ENCODE measurements around the gene NUTM2A.
"Not testable (repeated sequence)": the region's sequence is repeated elsewhere in the genome, so short reads cannot be mapped to it uniquely, and the experiment has no call there.

DNA sequence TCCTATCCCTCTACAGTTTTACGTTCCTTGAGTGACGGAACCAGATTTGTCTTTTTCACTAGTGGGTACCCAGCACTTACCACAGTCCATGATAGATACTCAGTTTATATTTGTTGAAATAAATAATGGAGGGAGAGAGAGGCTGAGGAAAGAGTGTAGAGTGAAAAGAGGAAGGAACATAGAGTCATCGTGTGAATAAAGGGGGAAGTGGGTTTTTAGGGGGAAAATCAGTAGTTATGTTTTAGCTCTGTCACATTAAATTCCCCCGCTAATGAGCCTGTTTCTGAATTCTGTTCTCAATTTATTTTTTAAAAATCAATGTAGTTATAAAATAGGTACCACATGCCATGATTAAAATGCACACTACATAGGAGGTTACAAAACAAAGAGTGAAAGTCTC is 39.2 kb upstream of the NUTM2A start:
- TF ChIP-seq, protein P1, sequence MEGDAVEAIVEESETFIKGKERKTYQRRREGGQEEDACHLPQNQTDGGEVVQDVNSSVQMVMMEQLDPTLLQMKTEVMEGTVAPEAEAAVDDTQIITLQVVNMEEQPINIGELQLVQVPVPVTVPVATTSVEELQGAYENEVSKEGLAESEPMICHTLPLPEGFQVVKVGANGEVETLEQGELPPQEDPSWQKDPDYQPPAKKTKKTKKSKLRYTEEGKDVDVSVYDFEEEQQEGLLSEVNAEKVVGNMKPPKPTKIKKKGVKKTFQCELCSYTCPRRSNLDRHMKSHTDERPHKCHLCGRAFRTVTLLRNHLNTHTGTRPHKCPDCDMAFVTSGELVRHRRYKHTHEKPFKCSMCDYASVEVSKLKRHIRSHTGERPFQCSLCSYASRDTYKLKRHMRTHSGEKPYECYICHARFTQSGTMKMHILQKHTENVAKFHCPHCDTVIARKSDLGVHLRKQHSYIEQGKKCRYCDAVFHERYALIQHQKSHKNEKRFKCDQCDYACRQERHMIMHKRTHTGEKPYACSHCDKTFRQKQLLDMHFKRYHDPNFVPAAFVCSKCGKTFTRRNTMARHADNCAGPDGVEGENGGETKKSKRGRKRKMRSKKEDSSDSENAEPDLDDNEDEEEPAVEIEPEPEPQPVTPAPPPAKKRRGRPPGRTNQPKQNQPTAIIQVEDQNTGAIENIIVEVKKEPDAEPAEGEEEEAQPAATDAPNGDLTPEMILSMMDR (IDR thresholded peaks at IDR 0.05): not testable (repeated sequence)
- TF ChIP-seq POLR2A (IDR thresholded peaks at IDR 0.05; ENCODE audit: low read depth); POLR2AphosphoS5 (IDR thresholded peaks at IDR 0.05): not testable (repeated sequence)
